Osteoblast (primary cell): ENCODE data around the gene ABCD2. TPM values are rescaled to one million over a fixed set of nuclear protein-coding genes. Genes with fewer than 3 reads are reported as not detected.

Experiments used
- DNase-seq: peaks from one replicate; pipeline ENCODE4 v3.0.0; 2011; ENCODE audit warnings: low spot score, mixed read lengths; ENCODE audit not compliant: insufficient read length; ENCODE audit errors: missing footprints
- H2AFZ ChIP-seq: 2 replicates; pipeline ENCODE4 v1.6.0; 2011; ENCODE audit warnings: mild to moderate bottlenecking, low read length
- H3K27ac ChIP-seq: 2 replicates; pipeline ENCODE4 v1.5.1; 2011; ENCODE audit warnings: mild to moderate bottlenecking, low read depth, low read length, moderate library complexity
- H3K27me3 ChIP-seq: 2 replicates; pipeline ENCODE4 v1.6.0; 2012; ENCODE audit warnings: mild to moderate bottlenecking, control low read depth, inconsistent platforms, low read length, moderate library complexity; ENCODE audit not compliant: insufficient read depth
- H3K36me3 ChIP-seq: 2 replicates; pipeline ENCODE4 v1.5.1; 2011; ENCODE audit warnings: mild to moderate bottlenecking, low read length, control low read depth, moderate library complexity; ENCODE audit not compliant: insufficient read depth
- H3K4me1 ChIP-seq: 2 replicates; pipeline ENCODE4 v1.5.1; 2011; ENCODE audit warnings: mild to moderate bottlenecking, low read length, control low read depth, moderate library complexity; ENCODE audit not compliant: insufficient read depth
- H3K4me2 ChIP-seq: 2 replicates; pipeline ENCODE4 v1.6.0; 2011; ENCODE audit warnings: mild to moderate bottlenecking, low read length; ENCODE audit not compliant: insufficient read depth
- H3K4me3 ChIP-seq: fragments of 200-600 bp; sonication (generic); 3 replicates; pipeline ENCODE4 v1.5.1; 2012; ENCODE audit warnings: mild to moderate bottlenecking, low read length, inconsistent platforms; ENCODE audit not compliant: insufficient read depth
- H3K79me2 ChIP-seq: 2 replicates; pipeline ENCODE4 v1.6.0; 2012; ENCODE audit warnings: mild to moderate bottlenecking, low read length, control low read depth, inconsistent platforms; ENCODE audit not compliant: insufficient read depth
- H3K9me3 ChIP-seq: 2 replicates; pipeline ENCODE4 v1.5.1; 2011; ENCODE audit warnings: low read depth, low read length, control low read depth
- H4K20me1 ChIP-seq: 2 replicates; pipeline ENCODE4 v1.6.0; 2012; ENCODE audit warnings: mild to moderate bottlenecking, low read length, control low read depth; ENCODE audit not compliant: insufficient read depth
- CTCF ChIP-seq: IDR thresholded peaks from 2 replicates; pipeline ENCODE4 v1.5.1; 2011; ENCODE audit warnings: mild to moderate bottlenecking, low read depth, low read length, moderate library complexity; ENCODE audit errors: extremely low read depth
- total RNA-seq: library from RNA; depleted of rRNA; stranded (reverse); fragments of >200 nt; gene quantifications from 2 replicates; pipeline ENCODE4 v1.2.3, GENCODE V29; 2012

ABCD2 gene
- total RNA-seq, 1 donor = under 0.01 TPM

GRCh38 chr12:39618701-39619100 is 902 bp downstream of the ABCD2 start:
- TF ChIP-seq CTCF = no peak
- Histone ChIP-seq H3K36me3 (no peaks in the 10 kb centered on the region), H3K4me3 (no peak overlapping the region), H3K4me1 (peaks cover 10% of the 10 kb centered on the region), H2AFZ (no peak overlapping the region), H3K4me2 (peak overlapping the region; percentile 84), H3K27me3 (no peaks in the 10 kb centered on the region), H4K20me1 (no peaks in the 10 kb centered on the region), H3K9me3 (no peaks in the 10 kb centered on the region), H3K27ac (no peak overlapping the region), H3K79me2 (no peaks in the 10 kb centered on the region)
- DNase-seq = no peak

GRCh38 chr12:39617887-39618286 is 1.7 kb downstream of the ABCD2 start:
- Histone ChIP-seq H3K79me2 (no peaks in the 10 kb centered on the region), H3K9me3 (no peaks in the 10 kb centered on the region), H3K4me2 (no peak overlapping the region), H3K4me1 (peaks cover 10% of the 10 kb centered on the region), H3K36me3 (no peaks in the 10 kb centered on the region), H2AFZ (no peak overlapping the region), H3K27me3 (no peaks in the 10 kb centered on the region), H4K20me1 (no peaks in the 10 kb centered on the region), H3K27ac (no peak overlapping the region), H3K4me3 (no peak overlapping the region)
- DNase-seq = no peak
- no peak for TF ChIP-seq CTCF

- no peaks in the 10 kb centered on the region for H3K27me3 ChIP-seq
- H3K4me3 ChIP-seq = no peak overlapping the region
- H3K27ac ChIP-seq = no peak overlapping the region
- DNase-seq = no peak
- no peaks in the 10 kb centered on the region for H3K79me2 ChIP-seq
- peaks cover 10% of the 10 kb centered on the region for H3K4me1 ChIP-seq
- no peak overlapping the region for H3K4me2 ChIP-seq
- H4K20me1 ChIP-seq = no peaks in the 10 kb centered on the region
- no peaks in the 10 kb centered on the region for H3K9me3 ChIP-seq
- no peak overlapping the region for H2AFZ ChIP-seq
- no peak for TF ChIP-seq CTCF
- H3K36me3 ChIP-seq = no peaks in the 10 kb centered on the region
Measured at GRCh38 chr12:39616666-39617065, 2.9 kb downstream of the ABCD2 start.

GRCh38 chr12:39616251-39616650 is 3.4 kb downstream of the ABCD2 start:
- no peak for DNase-seq
- Histone ChIP-seq H3K27me3 (no peaks in the 10 kb centered on the region), H3K27ac (no peak overlapping the region), H3K4me3 (no peak overlapping the region), H3K79me2 (no peaks in the 10 kb centered on the region), H2AFZ (no peak overlapping the region), H3K4me2 (no peak overlapping the region), H3K4me1 (peaks cover 10% of the 10 kb centered on the region), H3K36me3 (no peaks in the 10 kb centered on the region), H4K20me1 (no peaks in the 10 kb centered on the region), H3K9me3 (no peaks in the 10 kb centered on the region)
- no peak for TF ChIP-seq CTCF
